ENCODE results near the gene CHID1.

- TF ChIP-seq, protein P1, sequence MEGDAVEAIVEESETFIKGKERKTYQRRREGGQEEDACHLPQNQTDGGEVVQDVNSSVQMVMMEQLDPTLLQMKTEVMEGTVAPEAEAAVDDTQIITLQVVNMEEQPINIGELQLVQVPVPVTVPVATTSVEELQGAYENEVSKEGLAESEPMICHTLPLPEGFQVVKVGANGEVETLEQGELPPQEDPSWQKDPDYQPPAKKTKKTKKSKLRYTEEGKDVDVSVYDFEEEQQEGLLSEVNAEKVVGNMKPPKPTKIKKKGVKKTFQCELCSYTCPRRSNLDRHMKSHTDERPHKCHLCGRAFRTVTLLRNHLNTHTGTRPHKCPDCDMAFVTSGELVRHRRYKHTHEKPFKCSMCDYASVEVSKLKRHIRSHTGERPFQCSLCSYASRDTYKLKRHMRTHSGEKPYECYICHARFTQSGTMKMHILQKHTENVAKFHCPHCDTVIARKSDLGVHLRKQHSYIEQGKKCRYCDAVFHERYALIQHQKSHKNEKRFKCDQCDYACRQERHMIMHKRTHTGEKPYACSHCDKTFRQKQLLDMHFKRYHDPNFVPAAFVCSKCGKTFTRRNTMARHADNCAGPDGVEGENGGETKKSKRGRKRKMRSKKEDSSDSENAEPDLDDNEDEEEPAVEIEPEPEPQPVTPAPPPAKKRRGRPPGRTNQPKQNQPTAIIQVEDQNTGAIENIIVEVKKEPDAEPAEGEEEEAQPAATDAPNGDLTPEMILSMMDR (IDR thresholded peaks at IDR 0.05): no peak
- no peak for TF ChIP-seq POLR2A (IDR thresholded peaks at IDR 0.05)
Observed at GRCh38 chr11:870127-870413, 40.5 kb downstream of the CHID1 start.
